Breast epithelium (tissue), 4 donors: Measurements from ENCODE around the gene TNNI2. TPM values are rescaled to one million over a fixed set of nuclear protein-coding genes. Genes with fewer than 3 reads are reported as not detected.

Experiments used
- DNase-seq, 2 donors: peaks; one replicate each; pipeline ENCODE4 v3.0.0-alpha.2; 2019; ENCODE audit warnings: low spot score in 2 of 2
- H3K27ac ChIP-seq, 2 donors: fragments of 200-600 bp; sonication (generic) in 1 of 2; one replicate each; pipeline ENCODE4 v1.5.1; 2016 to 2019; ENCODE audit warnings: mild to moderate bottlenecking in 1 of 2
- H3K27me3 ChIP-seq, 2 donors: fragments of 200-600 bp; sonication (generic) in 1 of 2; one replicate each; pipeline versions ENCODE4 v1.5.1 to v1.6.0; 2017 to 2019; ENCODE audit warnings: control low read depth in 1 of 2, mild to moderate bottlenecking in 1 of 2
- H3K36me3 ChIP-seq: fragments of 200-600 bp; one replicate; pipeline ENCODE4 v1.5.1; 2019
- H3K4me1 ChIP-seq, 2 donors: fragments of 200-600 bp; sonication (generic); one replicate each; pipeline ENCODE4 v1.5.1; 2016 to 2019; ENCODE audit warnings: control low read depth in 1 of 2
- H3K4me3 ChIP-seq, 3 donors: fragments of 200-600 bp; sonication (generic); 1 replicate in 2 of 3; 2 replicates in 1 of 3; pipeline ENCODE4 v1.5.1; 2016 to 2019; ENCODE audit warnings: mild to moderate bottlenecking in 3 of 3, moderate library complexity in 2 of 3
- H3K9me3 ChIP-seq, 2 donors: fragments of 200-600 bp; sonication (generic) in 1 of 2; one replicate each; pipeline ENCODE4 v1.5.1; 2016 to 2019; ENCODE audit warnings: control low read depth in 1 of 2
- CTCF ChIP-seq, 3 donors: fragments of 450-650 bp; IDR thresholded peaks; one replicate each; pipeline ENCODE4 v1.5.1; 2016 to 2017; ENCODE audit warnings: antibody characterized with exemption in 3 of 3, mild to moderate bottlenecking in 3 of 3, moderate library complexity in 3 of 3
- POLR2A ChIP-seq: fragments of 450-650 bp; IDR thresholded peaks from one replicate; pipeline ENCODE4 v1.6.1; 2016; ENCODE audit warnings: antibody characterized with exemption, mild to moderate bottlenecking, moderate library complexity
- POLR2AphosphoS5 ChIP-seq, 3 donors: sonication (generic); formaldehyde crosslinking; IDR thresholded peaks; one replicate each; pipeline ENCODE4 v1.6.1; 2017; ENCODE audit warnings: antibody characterized with exemption in 3 of 3
- intact Hi-C: fragments of 100-400 bp; cut with DNase I; formaldehyde crosslinking; loops from one replicate; pipeline ENCODE4 v1.15.1; 2023; ENCODE audit warnings: low total_unique reads
- total RNA-seq, 3 donors: library from RNA; depleted of rRNA; stranded (reverse); fragments of >200 nt; gene quantifications; one replicate each; pipeline ENCODE4 v1.1.0, GENCODE V29; 2016

The TNNI2 gene
- total RNA-seq, 3 donors from 2014 or later = 1.6 to 5.6 TPM; not detected in 1

- H3K9me3 ChIP-seq = no peaks in the 10 kb centered on the region
- no peaks in the 10 kb centered on the region for H3K4me1 ChIP-seq
- H3K27ac ChIP-seq = no peak overlapping the region
- TF ChIP-seq CTCF (IDR thresholded peaks at IDR 0.05) (no peak), POLR2AphosphoS5 (IDR thresholded peaks at IDR 0.05) (no peak), POLR2A (no peak)
- no peaks in the 10 kb centered on the region for H3K36me3 ChIP-seq
- H3K27me3 ChIP-seq = no peaks in the 10 kb centered on the region
- no peak for DNase-seq
- intact Hi-C loops = no loop called here
- H3K4me3 ChIP-seq = no peak overlapping the region
Observed at GRCh38 chr11:1854949-1855885, 16.4 kb downstream of the TNNI2 start.

GRCh38 chr11:1855886-1856265 lies 17.1 kb downstream of the TNNI2 start:
- Histone ChIP-seq H3K4me1 (no peaks in the 10 kb centered on the region), H3K36me3 (no peaks in the 10 kb centered on the region), H3K27me3 (no peaks in the 10 kb centered on the region), H3K27ac (no peak overlapping the region), H3K9me3 (no peaks in the 10 kb centered on the region), H3K4me3 (no peak overlapping the region)
- no peak for TF ChIP-seq POLR2AphosphoS5 (IDR thresholded peaks at IDR 0.05)
- no peak for TF ChIP-seq CTCF (IDR thresholded peaks at IDR 0.05)
- TF ChIP-seq POLR2A = no peak
- DNase-seq = no peak
- intact Hi-C loops = no loop called here

GRCh38 chr11:1856306-1857005 lies 17.7 kb downstream of the TNNI2 start:
- no peak for DNase-seq
- Histone ChIP-seq H3K27ac (no peak overlapping the region), H3K4me1 (no peaks in the 10 kb centered on the region), H3K27me3 (no peaks in the 10 kb centered on the region), H3K9me3 (no peaks in the 10 kb centered on the region), H3K4me3 (no peak overlapping the region), H3K36me3 (no peaks in the 10 kb centered on the region)
- intact Hi-C loops = no loop called here
- TF ChIP-seq CTCF (IDR thresholded peaks at IDR 0.05) (no peak), POLR2AphosphoS5 (IDR thresholded peaks at IDR 0.05) (no peak), POLR2A (no peak)

- no peaks in the 10 kb centered on the region for H3K27me3 ChIP-seq
- TF ChIP-seq POLR2AphosphoS5 (IDR thresholded peaks at IDR 0.05) (no peak), CTCF (IDR thresholded peaks at IDR 0.05) (no peak), POLR2A (no peak)
- no peaks in the 10 kb centered on the region for H3K4me1 ChIP-seq
- H3K9me3 ChIP-seq = no peaks in the 10 kb centered on the region
- H3K27ac ChIP-seq = no peak overlapping the region
- H3K4me3 ChIP-seq = no peak overlapping the region
- DNase-seq = no peak
- no peaks in the 10 kb centered on the region for H3K36me3 ChIP-seq
- intact Hi-C loops = no loop called here
Observed at GRCh38 chr11:1857064-1857463, 18.3 kb downstream of the TNNI2 start.

- Histone ChIP-seq H3K4me3 (no peak overlapping the region), H3K27ac (no peak overlapping the region), H3K9me3 (no peaks in the 10 kb centered on the region), H3K36me3 (no peaks in the 10 kb centered on the region), H3K4me1 (no peaks in the 10 kb centered on the region), H3K27me3 (no peaks in the 10 kb centered on the region)
- no peak for DNase-seq
- intact Hi-C loops = no loop called here
- no peak for TF ChIP-seq POLR2AphosphoS5 (IDR thresholded peaks at IDR 0.05)
- no peak for TF ChIP-seq POLR2A
- no peak for TF ChIP-seq CTCF (IDR thresholded peaks at IDR 0.05)
Observed at GRCh38 chr11:1858154-1858553, 19.4 kb downstream of the TNNI2 start.
